GM18868 (cell line): ENCODE data around the gene SLC16A3.
A peak's percentile ranks its signal among the peaks of the same experiment; 100 is the strongest.
"Not testable (repeated sequence)": the region's sequence is repeated elsewhere in the genome, so short reads cannot be mapped to it uniquely, and the experiment has no call there.

Experiments
- ATAC-seq: cut with Tn5 transposase; IDR thresholded peaks from one replicate; pipeline ENCODE4 v1.9.1; 2021; ENCODE audit warnings: mild to moderate bottlenecking, moderate library complexity; ENCODE audit not compliant: unreplicated experiment

The SLC16A3 gene

DNA sequence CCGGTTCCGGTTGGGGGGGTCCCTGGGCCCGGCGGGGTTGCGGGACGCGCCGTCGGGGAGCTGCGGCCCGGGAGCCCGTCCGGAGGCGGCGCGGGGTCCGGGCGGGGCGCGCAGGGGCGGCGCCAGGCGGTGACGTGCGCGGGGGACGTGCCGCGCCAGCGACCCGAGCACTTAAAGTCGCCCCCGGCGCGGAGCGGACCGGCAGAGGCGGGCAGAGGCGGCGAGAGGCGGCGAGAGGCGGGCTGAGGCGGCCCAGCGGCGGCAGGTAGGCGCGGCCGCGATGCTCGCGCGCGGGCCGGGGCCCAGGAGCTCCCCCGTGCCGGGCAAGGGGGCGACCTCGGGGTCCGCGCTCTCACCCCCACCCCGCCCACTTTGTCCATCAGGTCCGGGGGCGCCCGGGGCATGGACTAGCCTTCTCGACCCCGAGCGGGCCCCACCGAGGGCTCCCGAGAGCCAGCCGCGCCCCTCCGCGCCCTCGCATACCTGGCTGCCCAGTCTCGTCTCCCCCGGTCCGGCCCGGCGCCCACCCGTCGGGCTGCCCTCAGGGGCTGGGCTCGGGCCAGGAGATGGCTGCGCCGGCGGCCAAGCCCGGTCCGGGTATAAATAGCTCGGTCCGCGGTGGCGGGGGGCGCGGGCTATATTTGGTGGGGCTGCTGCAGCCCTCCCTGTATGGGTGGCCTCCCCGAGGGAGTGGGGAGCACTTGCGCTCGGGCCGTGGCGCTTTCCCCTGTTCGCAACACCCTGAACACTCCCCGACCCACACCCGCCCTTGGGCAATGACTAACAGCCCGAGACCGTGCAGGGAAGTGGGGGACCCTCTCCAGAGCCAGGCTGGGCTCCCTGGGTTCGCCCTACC lies at the start of gene SLC16A3:
Gene SLC16A3 (plus strand): TSS at position 201 of the 856 bp plus-strand sequence. CDS start 6,967 bp downstream, outside the sequence.
- peak; percentile 50 for ATAC-seq

- ATAC-seq: no peak
Observed at GRCh38 chr17:82179412-82179811, 49.4 kb upstream of the SLC16A3 start.

DNA sequence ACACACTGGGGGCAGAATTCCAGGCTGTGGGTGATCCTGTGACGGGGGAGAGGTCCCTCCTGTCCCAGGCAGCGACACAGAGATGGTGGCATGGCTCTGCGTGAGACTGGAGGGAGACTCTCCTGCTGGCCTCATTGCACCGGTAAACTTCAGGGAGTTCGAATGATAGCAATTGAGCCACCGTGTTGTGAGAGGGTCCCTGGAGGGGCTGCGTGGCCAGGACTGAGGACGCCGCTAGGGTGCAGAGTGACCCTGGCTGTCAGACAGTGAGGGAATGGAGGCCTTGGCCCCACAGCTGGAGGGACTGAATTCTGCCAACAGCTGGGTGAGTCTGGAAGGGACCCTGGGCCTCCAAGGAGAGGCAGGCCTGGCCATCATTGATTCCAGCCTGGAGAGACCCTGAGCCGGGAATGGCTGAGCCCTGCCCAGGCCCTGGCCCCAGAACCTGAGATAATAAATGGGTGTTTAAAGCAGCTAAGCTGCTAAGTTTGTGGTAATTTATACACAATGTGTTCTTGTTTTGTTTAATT lies 48.8 kb upstream of the SLC16A3 start:
- no peak for ATAC-seq

DNA sequence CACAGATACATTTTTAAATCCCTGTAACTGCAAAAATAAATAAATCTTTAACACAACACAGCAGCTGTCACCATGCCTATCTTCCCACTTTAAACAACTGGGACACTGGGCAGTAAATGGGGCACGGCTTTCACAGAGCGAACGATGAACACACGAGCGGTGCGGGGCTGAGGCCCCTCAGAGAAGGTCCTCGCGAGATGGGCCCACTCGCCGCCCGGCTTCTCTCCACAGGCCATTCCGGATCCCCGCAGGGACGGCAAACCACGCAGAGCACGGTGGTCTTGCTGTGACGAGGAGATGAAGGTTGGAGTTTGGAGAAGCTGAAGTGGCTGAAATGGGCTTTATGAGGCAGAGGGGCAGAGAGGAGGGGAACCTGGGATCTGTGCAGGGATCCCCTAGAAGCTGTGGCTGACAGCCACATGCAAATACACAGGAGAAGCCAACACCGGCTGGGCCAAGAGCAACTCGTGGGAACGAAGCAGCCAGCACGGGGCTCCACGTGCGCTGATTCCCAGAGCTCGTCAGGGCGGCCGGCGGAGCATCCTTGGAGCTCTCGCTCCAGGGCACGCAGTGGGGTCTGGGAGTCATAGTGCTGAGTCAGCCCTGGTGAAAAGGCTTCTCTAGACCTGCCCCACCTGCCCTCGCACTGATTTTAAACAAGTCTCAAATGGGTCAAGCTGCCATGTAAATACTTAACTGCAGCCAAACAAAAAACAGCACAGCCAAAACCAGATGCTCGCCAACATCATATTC lies 47.9 kb upstream of the SLC16A3 start:
- no peak for ATAC-seq

DNA sequence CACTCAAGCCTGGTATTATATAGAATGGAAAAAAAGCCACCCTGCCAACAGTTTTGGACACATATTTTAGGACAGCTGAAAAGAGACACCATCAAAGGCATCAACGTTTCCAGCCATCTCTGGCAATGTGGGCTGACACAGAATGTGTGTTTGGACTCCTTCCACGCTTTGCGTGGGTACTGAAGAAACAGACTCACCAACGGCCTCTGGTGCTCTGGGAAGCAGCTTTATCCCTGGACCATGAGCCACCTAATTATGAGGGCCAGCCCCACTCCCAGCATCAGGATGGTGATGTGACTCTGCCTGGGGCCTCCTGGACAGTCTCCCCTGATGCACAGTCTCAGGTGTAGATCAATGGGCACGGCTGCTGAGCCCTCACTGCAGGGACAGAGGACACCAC lies 44.1 kb upstream of the SLC16A3 start:
- no peak for ATAC-seq

- no peak for ATAC-seq
Observed at GRCh38 chr17:82186221-82186620, 42.6 kb upstream of the SLC16A3 start.

DNA sequence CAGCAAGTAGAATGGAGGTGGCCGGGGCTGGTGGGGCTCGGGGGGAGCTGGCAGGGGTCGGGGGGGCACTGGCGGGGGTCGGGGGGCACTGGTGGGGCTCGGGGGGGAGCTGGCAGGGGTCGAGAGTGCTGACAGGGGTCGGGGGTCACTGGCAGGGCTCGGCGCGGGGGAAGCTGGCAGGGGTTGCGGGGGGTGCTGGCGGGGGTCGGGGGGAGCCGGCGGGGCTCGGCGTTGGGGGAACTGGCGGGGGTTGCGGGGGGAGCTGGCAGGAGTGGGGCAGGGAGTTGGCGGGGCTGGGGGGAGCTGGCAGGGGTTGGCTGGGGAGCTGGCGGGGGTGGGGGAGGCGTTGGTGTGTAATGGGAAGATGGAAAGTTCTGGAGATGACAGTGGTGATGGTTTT lies 41.3 kb upstream of the SLC16A3 start:
- no peak for ATAC-seq

- ATAC-seq: no peak
Observed at GRCh38 chr17:82188001-82188961, 40.6 kb upstream of the SLC16A3 start.

GRCh38 chr17:82193050-82193449 lies 35.8 kb upstream of the SLC16A3 start:
- not testable (repeated sequence) for ATAC-seq

- ATAC-seq: no peak
Observed at GRCh38 chr17:82193520-82194220, 35.2 kb upstream of the SLC16A3 start.

GRCh38 chr17:82194765-82195164 lies 34.1 kb upstream of the SLC16A3 start:
- ATAC-seq: no peak

GRCh38 chr17:82195675-82196672 lies 32.9 kb upstream of the SLC16A3 start:
- no peak for ATAC-seq

GRCh38 chr17:82198092-82198491 lies 30.8 kb upstream of the SLC16A3 start:
- no peak for ATAC-seq

DNA sequence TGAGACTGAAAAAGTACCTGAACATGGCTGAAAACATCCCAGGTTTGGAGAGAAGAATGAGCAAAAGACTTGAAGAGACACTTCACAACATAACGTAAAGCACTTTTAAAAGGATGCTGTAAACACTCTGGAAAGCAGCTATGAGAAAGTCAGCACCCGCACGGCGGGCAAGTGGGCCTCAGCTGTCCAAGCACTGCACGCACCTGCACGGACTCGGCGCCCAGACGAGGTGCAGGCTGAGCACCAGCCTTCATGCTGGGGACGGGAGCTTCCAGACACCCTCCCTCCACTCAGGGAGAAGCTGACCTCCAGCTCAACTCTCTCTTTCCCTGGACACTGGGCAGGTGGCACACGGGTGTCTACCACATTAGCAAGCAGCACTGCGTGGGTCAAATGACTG lies 29.3 kb upstream of the SLC16A3 start:
- ATAC-seq: no peak

GRCh38 chr17:82200135-82200534 lies 28.7 kb upstream of the SLC16A3 start:
- no peak for ATAC-seq

GRCh38 chr17:82200743-82201497 lies 27.9 kb upstream of the SLC16A3 start:
- no peak for ATAC-seq

GRCh38 chr17:82201498-82201910 lies 27.3 kb upstream of the SLC16A3 start:
- ATAC-seq: no peak

- no peak for ATAC-seq
Observed at GRCh38 chr17:82202981-82203380, 25.9 kb upstream of the SLC16A3 start.
